GM23338 (cell line): Measurements from ENCODE around the gene CPLANE1. TPM values are rescaled to one million over a fixed set of nuclear protein-coding genes. Genes with fewer than 3 reads are reported as not detected.
A peak's percentile ranks its signal among the peaks of the same experiment; 100 is the strongest.

Experiments
- ATAC-seq: fragments of 200-7000 bp; cut with Tn5 transposase; 3 replicates; pipeline ENCODE4 v1.9.1; 2020
- DNase-seq: peaks from one replicate; pipeline ENCODE4 v3.0.0-alpha.2; 2015; ENCODE audit warnings: low spot score
- H2AFZ ChIP-seq: fragments of 200-600 bp; sonication (generic); 2 replicates; pipeline ENCODE4 v1.8.0; 2016; ENCODE audit warnings: antibody characterized with exemption, mild to moderate bottlenecking, moderate library complexity
- H3F3A ChIP-seq: fragments of 200-600 bp; sonication (generic); replicated peaks from 2 replicates; pipeline ENCODE4 v1.8.0; 2017; ENCODE audit warnings: antibody characterized with exemption, mixed run types, low read depth
- H3K27ac ChIP-seq: fragments of 200-600 bp; sonication (generic); 2 replicates; pipeline ENCODE4 v1.6.1; 2016; ENCODE audit warnings: low read depth
- H3K27me3 ChIP-seq: fragments of 200-600 bp; sonication (generic); 2 replicates; pipeline ENCODE4 v1.8.0; 2016; ENCODE audit warnings: mild to moderate bottlenecking, mixed run types, moderate library complexity; ENCODE audit not compliant: insufficient read depth
- H3K36me3 ChIP-seq: fragments of 200-600 bp; sonication (generic); 2 replicates; pipeline ENCODE4 v1.8.0; 2016; ENCODE audit warnings: mild to moderate bottlenecking; ENCODE audit not compliant: insufficient read depth
- H3K4me1 ChIP-seq: fragments of 200-600 bp; sonication (generic); 2 replicates; pipeline ENCODE4 v1.8.0; 2016; ENCODE audit warnings: mild to moderate bottlenecking, moderate library complexity; ENCODE audit not compliant: insufficient read depth
- H3K4me2 ChIP-seq: fragments of 200-600 bp; sonication (generic); 2 replicates; pipeline ENCODE4 v1.7.1; 2017; ENCODE audit warnings: mixed run types
- H3K4me3 ChIP-seq: fragments of 200-600 bp; sonication (generic); 2 replicates; pipeline ENCODE4 v1.6.1; 2016; ENCODE audit warnings: mixed run types
- H3K79me2 ChIP-seq: fragments of 200-600 bp; sonication (generic); replicated peaks from 2 replicates; pipeline ENCODE4 v1.8.0; 2017; ENCODE audit warnings: mild to moderate bottlenecking; ENCODE audit not compliant: insufficient read depth
- H3K9me2 ChIP-seq: fragments of 200-600 bp; sonication (generic); 2 replicates; pipeline ENCODE4 v1.8.0; 2017; ENCODE audit not compliant: insufficient read depth
- H4K20me1 ChIP-seq: fragments of 200-600 bp; sonication (generic); replicated peaks from 2 replicates; pipeline ENCODE4 v1.8.0; 2017; ENCODE audit warnings: mild to moderate bottlenecking; ENCODE audit not compliant: insufficient read depth
- H3K27ac Mint-ChIP-seq: 2 replicates; pipeline ENCODE4 v1.8.0; 2020; ENCODE audit warnings: inconsistent platforms, mild to moderate bottlenecking, moderate library complexity, mixed read lengths
- H3K27me3 Mint-ChIP-seq: 3 replicates; pipeline ENCODE4 v1.8.0; 2022; ENCODE audit warnings: low read depth, mild to moderate bottlenecking, moderate library complexity, mixed read lengths, inconsistent platforms; ENCODE audit not compliant: insufficient read depth, poor library complexity
- H3K36me3 Mint-ChIP-seq: 3 replicates; pipeline ENCODE4 v1.8.0; 2021; ENCODE audit warnings: low read depth, mild to moderate bottlenecking, inconsistent platforms, moderate library complexity, mixed read lengths
- H3K4me1 Mint-ChIP-seq: 3 replicates; pipeline ENCODE4 v1.8.0; 2020; ENCODE audit warnings: mild to moderate bottlenecking, inconsistent platforms, mixed read lengths
- H3K4me3 Mint-ChIP-seq: 3 replicates; pipeline ENCODE4 v1.8.0; 2021; ENCODE audit warnings: moderate library complexity, mild to moderate bottlenecking, inconsistent platforms, mixed read lengths
- H3K9me3 Mint-ChIP-seq: 3 replicates; pipeline ENCODE4 v1.8.0; 2020; ENCODE audit warnings: moderate library complexity, mild to moderate bottlenecking, inconsistent platforms, mixed read lengths
- CREB1 ChIP-seq: fragments of 250-450 bp; sonication (Bioruptor Pico); IDR thresholded peaks from 2 replicates; pipeline ENCODE4 v1.5.0; 2020; ENCODE audit warnings: low read depth, mild to moderate bottlenecking, moderate library complexity
- CTCF ChIP-seq, 2 experiments: fragments of 200-600 bp in 1 of 2; sonication (generic) in 1 of 2; conservative IDR thresholded peaks; 2 replicates each; pipeline versions ENCODE4 v1.5.1 to v1.6.1; 2016 to 2017; ENCODE audit warnings: antibody characterized with exemption in 2 of 2, low read depth in 2 of 2, mild to moderate bottlenecking in 2 of 2, moderate library complexity in 1 of 2
- ETS1 ChIP-seq: IDR thresholded peaks from 2 replicates; pipeline ENCODE4 v1.6.1; 2016; ENCODE audit warnings: antibody characterized with exemption
- EZH2 ChIP-seq: fragments of 200-600 bp; sonication (generic); IDR thresholded peaks from one replicate; pipeline ENCODE4 v1.8.0; 2017; ENCODE audit warnings: antibody characterized with exemption, mild to moderate bottlenecking, low read depth; ENCODE audit not compliant: unreplicated experiment
- EZH2phosphoT487 ChIP-seq: fragments of 200-600 bp; sonication (generic); IDR thresholded peaks from one replicate; pipeline ENCODE4 v1.8.1; 2018; ENCODE audit warnings: antibody characterized with exemption; ENCODE audit not compliant: unreplicated experiment
- JUNB ChIP-seq: IDR thresholded peaks from one replicate; pipeline ENCODE4 v1.6.1; 2016; ENCODE audit warnings: antibody characterized with exemption; ENCODE audit not compliant: unreplicated experiment
- NANOG ChIP-seq: IDR thresholded peaks from 2 replicates; pipeline ENCODE4 v1.6.1; 2016; ENCODE audit warnings: antibody characterized with exemption, borderline replicate concordance
- POLR2AphosphoS5 ChIP-seq: IDR thresholded peaks from 2 replicates; pipeline ENCODE4 v1.6.1; 2016; ENCODE audit warnings: antibody characterized with exemption, low read depth
- REST ChIP-seq: IDR thresholded peaks from one replicate; pipeline ENCODE4 v1.6.1; 2018; ENCODE audit warnings: antibody characterized with exemption; ENCODE audit not compliant: unreplicated experiment
- STAT1 ChIP-seq: IDR thresholded peaks from one replicate; pipeline ENCODE4 v1.6.1; 2016; ENCODE audit warnings: antibody characterized with exemption; ENCODE audit not compliant: unreplicated experiment
- ZNF114 ChIP-seq: fragments of 250-450 bp; sonication (Bioruptor Pico); IDR thresholded peaks from 2 replicates; pipeline ENCODE4 v1.5.0; 2020; ENCODE audit warnings: mild to moderate bottlenecking, moderate library complexity
- ZNF331 ChIP-seq: fragments of 250-450 bp; sonication (Bioruptor Pico); IDR thresholded peaks from 2 replicates; pipeline ENCODE4 v1.5.0; 2020; ENCODE audit warnings: low read depth, mild to moderate bottlenecking, moderate library complexity
- ZNF462 ChIP-seq: fragments of 250-450 bp; sonication (Bioruptor Pico); IDR thresholded peaks from 2 replicates; pipeline ENCODE4 v1.5.0; 2020; ENCODE audit warnings: mild to moderate bottlenecking, moderate library complexity
- polyA plus RNA-seq: library from polyadenylated mRNA; unstranded; fragments of >200 nt; fragmentation: Nextera tagmentation; extraction: Ambion mirVana; gene quantifications from 2 replicates; pipeline ENCODE4 v1.2.1, GENCODE V29; 2016
- total RNA-seq: library from RNA; depleted of rRNA; stranded (reverse); fragments of >200 nt; shearing (Covaris generic); gene quantifications from 2 replicates; pipeline ENCODE4 v1.2.3, GENCODE V29; 2014

The CPLANE1 gene
- total and polyA plus RNA-seq, 2 experiments from 2014 or later, result 5.1 to 8.3 TPM

- Histone ChIP-seq H3K4me2 (peak overlapping the region; percentile 98), H3K4me3 (peak overlapping the region; percentile 88), H3K4me1 (peaks cover 8% of the 10 kb centered on the region), H3K36me3 (no peaks in the 10 kb centered on the region), H2AFZ (peak overlapping the region; percentile 99), H3K9me2 (no peaks in the 10 kb centered on the region), H3K79me2 (no peaks in the 10 kb centered on the region), H3K27ac (peak overlapping the region; percentile 79; the same call in 1 of the 2 replicates), H4K20me1 (no peaks in the 10 kb centered on the region), H3K27me3 (no peaks in the 10 kb centered on the region), H3F3A (peaks cover 22% of the 10 kb centered on the region)
- ATAC-seq, result no peak
- Mint-ChIP-seq H3K9me3 (no peaks in the 10 kb centered on the region), H3K27me3 (peaks cover 8% of the 10 kb centered on the region), H3K4me1 (no peaks in the 10 kb centered on the region; the same call in 1 of the 3 replicates), H3K27ac (no peak overlapping the region), H3K4me3 (peak overlapping the region; percentile 71), H3K36me3 (no peaks in the 10 kb centered on the region)
- DNase-seq, result peak; percentile 32
- no peak for TF ChIP-seq EZH2phosphoT487
- TF ChIP-seq NANOG, result no peak
- no peak for TF ChIP-seq POLR2AphosphoS5
- TF ChIP-seq CREB1, result no peak
- TF ChIP-seq EZH2, result no peak
- TF ChIP-seq REST, result no peak
- TF ChIP-seq ZNF114 (CRISPR knock-in tag), result no peak
- no peak for TF ChIP-seq ZNF462
- TF ChIP-seq ZNF331 (CRISPR knock-in tag), result no peak
- TF ChIP-seq CTCF (conservative IDR thresholded peaks at IDR 0.05; ENCODE audit: low read depth in 2 of 2), result no peak
- TF ChIP-seq JUNB, result no peak
- no peak for TF ChIP-seq ETS1
- no peak for TF ChIP-seq STAT1
These were observed 681 bp downstream of the CPLANE1 start for GRCh38 chr5:37248421-37248969.
